Measurements from ENCODE around the gene PPP1R9B. TPM values are rescaled to one million over a fixed set of nuclear protein-coding genes. Genes with fewer than 3 reads are reported as not detected.

The PPP1R9B gene
- total and polyA plus RNA-seq, 3 donors from 2014 or later, result 49.1 to 82.4 (median 81.1) TPM

DNA sequence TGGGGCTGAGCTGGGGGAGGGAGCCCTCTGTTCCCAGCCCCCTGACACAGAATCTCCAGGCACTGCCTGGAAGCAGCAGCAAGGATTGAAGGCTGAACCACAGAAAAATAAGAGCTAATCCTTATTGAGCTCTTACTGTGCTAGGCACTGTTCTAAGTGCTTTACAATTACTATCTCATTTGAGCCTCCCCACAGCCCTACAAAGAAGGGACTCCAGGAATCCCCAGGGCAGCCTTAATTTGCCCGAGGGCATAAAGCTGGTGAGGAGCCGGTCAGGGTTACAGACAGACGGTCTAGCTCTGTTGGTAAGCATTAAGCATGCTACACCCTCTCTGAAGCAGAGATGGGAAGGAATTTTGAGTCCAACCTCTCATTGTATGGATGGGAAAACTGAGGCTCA lies 27.5 kb downstream of the PPP1R9B start:
- intact Hi-C loops (cut with DNase I; ENCODE audit: low total_unique reads), result no loop called here
- DNase-seq, result no peak
- no peak overlapping the region for H3K27ac ChIP-seq
- no peaks in the 10 kb centered on the region for H3K9me3 ChIP-seq
- 86 to 87% methylated on average over 3 of the region's 3 CpGs for WGBS, 2 donors
- peaks cover 10% of the 10 kb centered on the region for H3K4me1 ChIP-seq
- no peak overlapping the region for H3K4me3 ChIP-seq
- no peaks in the 10 kb centered on the region for H3K36me3 ChIP-seq (ENCODE audit: low read depth, missing control alignments)
- TF ChIP-seq, protein P1, sequence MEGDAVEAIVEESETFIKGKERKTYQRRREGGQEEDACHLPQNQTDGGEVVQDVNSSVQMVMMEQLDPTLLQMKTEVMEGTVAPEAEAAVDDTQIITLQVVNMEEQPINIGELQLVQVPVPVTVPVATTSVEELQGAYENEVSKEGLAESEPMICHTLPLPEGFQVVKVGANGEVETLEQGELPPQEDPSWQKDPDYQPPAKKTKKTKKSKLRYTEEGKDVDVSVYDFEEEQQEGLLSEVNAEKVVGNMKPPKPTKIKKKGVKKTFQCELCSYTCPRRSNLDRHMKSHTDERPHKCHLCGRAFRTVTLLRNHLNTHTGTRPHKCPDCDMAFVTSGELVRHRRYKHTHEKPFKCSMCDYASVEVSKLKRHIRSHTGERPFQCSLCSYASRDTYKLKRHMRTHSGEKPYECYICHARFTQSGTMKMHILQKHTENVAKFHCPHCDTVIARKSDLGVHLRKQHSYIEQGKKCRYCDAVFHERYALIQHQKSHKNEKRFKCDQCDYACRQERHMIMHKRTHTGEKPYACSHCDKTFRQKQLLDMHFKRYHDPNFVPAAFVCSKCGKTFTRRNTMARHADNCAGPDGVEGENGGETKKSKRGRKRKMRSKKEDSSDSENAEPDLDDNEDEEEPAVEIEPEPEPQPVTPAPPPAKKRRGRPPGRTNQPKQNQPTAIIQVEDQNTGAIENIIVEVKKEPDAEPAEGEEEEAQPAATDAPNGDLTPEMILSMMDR (IDR thresholded peaks at IDR 0.05), result no peak
- TF ChIP-seq POLR2A (IDR thresholded peaks at IDR 0.05), result no peak
- no peaks in the 10 kb centered on the region for H3K27me3 ChIP-seq

DNA sequence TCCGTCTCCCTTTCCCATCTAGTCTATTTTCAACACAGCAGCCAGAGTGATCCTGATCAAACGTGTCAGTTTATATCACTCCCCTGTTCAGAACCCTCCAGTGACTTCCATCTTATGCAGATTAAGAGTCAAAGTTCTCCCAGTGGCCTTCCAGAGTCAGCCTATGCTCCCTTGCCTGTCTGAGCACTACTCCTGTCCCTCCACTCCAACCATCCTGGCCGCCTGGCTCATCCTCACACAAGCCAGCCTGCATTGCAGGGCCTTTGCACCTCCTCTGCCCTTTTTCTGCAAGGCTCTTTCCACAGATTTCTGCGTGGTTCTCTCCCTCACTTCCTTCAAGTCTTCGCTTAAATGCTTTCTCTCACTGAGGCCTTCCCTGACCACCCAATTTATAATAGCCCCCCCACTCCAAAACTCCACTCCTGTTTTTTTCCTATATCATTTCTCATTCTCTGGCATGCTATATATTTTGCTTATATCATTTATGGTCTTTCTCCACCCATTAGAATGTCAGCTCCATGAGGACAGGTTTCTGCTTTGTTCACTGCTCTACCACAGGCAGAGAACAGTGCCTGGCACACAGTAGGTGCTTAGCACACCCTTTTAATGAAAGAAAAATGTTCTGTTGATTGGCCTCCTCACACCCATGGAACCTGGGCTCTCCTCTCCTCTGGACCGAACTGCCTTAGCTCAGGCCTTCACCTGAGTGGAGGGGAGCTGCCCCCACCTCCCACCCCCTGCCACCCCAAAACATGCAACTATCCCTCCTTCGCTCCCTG lies 29.8 kb downstream of the PPP1R9B start:
- intact Hi-C loops (cut with DNase I; ENCODE audit: low total_unique reads), result no loop called here
- TF ChIP-seq, protein P1 (IDR thresholded peaks at IDR 0.05), result no peak
- TF ChIP-seq POLR2A (IDR thresholded peaks at IDR 0.05), result no peak
- no peak overlapping the region for H3K4me3 ChIP-seq
- peaks cover 14% of the 10 kb centered on the region for H3K4me1 ChIP-seq
- no peaks in the 10 kb centered on the region for H3K36me3 ChIP-seq (ENCODE audit: low read depth, missing control alignments)
- 92 to 96% methylated on average over 7 of the region's 7 CpGs for WGBS, 2 donors
- no peak overlapping the region for H3K27ac ChIP-seq
- H3K9me3 ChIP-seq, result no peaks in the 10 kb centered on the region
- no peak for DNase-seq
- no peaks in the 10 kb centered on the region for H3K27me3 ChIP-seq

DNA sequence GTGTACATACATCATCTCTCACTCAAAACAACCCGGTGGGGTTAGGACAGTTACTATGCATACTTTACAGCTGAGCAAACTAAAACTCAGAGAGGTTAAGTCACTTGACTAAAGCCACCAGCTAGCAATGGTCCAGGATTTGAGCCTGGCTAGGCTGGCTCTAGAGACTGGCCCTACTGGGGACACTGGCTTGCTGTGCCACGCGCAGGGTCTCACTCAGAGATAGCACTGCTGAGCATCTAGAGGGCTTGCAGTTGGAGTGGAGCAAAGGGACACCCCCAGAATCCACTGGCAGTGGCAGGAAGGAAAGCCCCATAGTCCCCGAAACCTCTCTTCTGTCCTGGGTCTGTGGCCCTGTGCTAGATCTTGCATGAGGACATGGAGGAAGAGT lies 31.7 kb downstream of the PPP1R9B start:
- H3K4me1 ChIP-seq, result peaks cover 10% of the 10 kb centered on the region
- intact Hi-C loops (cut with DNase I; ENCODE audit: low total_unique reads), result no loop called here
- no peaks in the 10 kb centered on the region for H3K9me3 ChIP-seq
- no peak overlapping the region for H3K27ac ChIP-seq
- WGBS, 2 donors, result 94 to 95% methylated on average over 4 of the region's 4 CpGs
- no peaks in the 10 kb centered on the region for H3K36me3 ChIP-seq (ENCODE audit: low read depth, missing control alignments)
- H3K27me3 ChIP-seq, result no peaks in the 10 kb centered on the region
- no peak overlapping the region for H3K4me3 ChIP-seq
- no peak for DNase-seq
- TF ChIP-seq POLR2A (IDR thresholded peaks at IDR 0.05), result no peak
- TF ChIP-seq, protein P1 (IDR thresholded peaks at IDR 0.05), result no peak

DNA sequence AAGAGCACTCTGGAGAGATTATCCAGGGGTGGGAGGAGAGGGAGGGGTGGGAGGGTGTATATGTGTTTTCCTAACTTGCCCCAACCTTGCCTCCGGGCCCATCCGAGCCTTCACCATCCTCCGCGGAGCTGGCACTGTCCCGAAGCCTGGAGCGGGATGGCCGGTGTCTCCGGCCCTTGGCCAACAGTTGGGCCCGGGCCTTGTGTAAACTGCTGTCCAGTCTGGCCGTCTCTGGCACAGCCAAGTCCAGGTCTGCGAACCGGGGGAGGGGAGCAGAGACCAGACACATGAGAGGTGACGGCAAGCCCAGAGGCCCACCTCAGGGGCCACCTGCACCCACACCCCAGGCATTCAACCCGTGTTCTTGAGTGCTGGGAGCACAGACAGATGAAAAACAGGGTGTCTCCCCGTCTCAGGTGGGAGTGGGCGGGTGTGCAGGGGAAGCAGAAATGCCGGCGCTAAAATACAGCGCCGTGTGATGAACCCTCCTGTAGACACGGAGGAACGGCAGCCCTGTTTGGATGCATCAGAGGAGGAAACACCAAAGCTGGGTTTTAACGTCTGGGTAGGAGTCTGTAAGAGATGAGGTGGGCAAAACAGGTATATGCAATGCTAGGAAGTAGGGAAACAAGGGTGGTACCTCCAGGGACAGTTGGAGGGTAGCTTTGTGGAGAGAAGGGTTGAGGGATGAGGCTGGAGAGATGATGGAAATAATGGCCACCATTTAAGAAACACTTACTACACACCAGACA lies 32.2 kb downstream of the PPP1R9B start:
- intact Hi-C loops (cut with DNase I; ENCODE audit: low total_unique reads), result no loop called here
- WGBS, 2 donors, result 55 to 64% methylated on average over 17 to 22 of the region's 23 CpGs
- no peaks in the 10 kb centered on the region for H3K9me3 ChIP-seq
- no peak overlapping the region for H3K4me3 ChIP-seq
- H3K36me3 ChIP-seq (ENCODE audit: low read depth, missing control alignments), result no peaks in the 10 kb centered on the region
- no peak overlapping the region for H3K27ac ChIP-seq
- no peak for DNase-seq
- no peaks in the 10 kb centered on the region for H3K27me3 ChIP-seq
- peaks cover 4% of the 10 kb centered on the region for H3K4me1 ChIP-seq
- TF ChIP-seq, protein P1 (IDR thresholded peaks at IDR 0.05), result no peak
- no peak for TF ChIP-seq POLR2A (IDR thresholded peaks at IDR 0.05)
